ENCODE measurements around the gene STIP1.
A peak's percentile ranks its signal among the peaks of the same experiment; 100 is the strongest.
"Not testable (repeated sequence)": the region's sequence is repeated elsewhere in the genome, so short reads cannot be mapped to it uniquely, and the experiment has no call there.

Gene STIP1

DNA sequence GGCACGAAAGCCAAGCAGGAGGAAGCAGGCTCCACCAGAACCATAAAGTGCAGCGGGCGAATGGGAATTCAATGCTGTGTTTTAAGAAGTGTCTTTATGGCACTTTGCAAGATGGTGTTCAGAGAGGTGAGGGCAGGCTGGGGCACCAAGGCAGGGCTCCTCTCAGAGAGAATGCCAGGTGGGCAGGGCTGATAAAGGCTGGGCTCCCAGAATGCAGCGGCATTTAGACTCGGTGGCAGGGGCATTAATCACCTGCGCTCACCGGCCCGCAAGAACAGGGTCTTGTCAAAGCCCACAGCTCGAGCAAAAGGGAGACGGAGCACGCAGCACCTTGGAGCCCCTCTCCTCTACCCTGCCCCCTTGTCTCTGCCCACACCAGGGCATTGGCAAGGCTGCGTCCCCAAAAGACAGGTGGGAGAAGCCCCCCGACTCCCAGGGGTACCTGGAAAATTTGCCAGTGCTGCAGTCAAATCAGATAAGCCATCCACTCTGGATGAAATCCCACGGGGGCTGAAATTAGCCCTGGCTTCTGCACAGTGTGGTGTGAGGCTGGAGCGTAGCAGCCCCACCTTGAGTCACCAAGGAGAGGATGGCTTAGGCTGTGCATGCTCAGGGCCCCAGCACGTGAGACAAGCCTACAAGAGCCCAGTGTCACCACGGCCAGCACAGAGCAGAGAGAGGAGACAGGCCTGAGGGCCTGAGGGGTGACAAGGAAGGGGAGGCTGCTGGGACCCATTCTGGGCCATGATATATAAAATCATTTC is 28.2 kb upstream of the STIP1 start:
- no peak for DNase-seq (ENCODE audit: low read depth)

DNA sequence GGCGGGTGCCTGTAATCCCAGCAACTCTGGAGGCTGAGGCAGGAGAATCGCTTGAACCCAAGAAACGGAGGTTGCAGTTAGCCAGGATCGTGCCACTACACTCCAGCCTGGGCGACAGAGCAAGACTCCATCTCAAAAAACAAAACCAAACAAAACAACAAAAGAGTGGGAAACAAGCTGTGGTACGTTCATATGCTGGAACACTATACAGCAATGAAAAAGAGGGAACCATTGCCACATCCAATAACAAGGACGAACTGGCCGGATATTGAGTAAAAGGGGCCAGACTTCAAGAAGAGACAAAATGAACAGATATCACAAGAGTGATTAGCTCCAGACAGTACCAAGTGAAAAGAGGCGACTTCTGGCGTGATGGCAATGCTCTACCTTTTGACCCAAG is 24.9 kb upstream of the STIP1 start:
- DNase-seq (ENCODE audit: low read depth) = no peak

DNA sequence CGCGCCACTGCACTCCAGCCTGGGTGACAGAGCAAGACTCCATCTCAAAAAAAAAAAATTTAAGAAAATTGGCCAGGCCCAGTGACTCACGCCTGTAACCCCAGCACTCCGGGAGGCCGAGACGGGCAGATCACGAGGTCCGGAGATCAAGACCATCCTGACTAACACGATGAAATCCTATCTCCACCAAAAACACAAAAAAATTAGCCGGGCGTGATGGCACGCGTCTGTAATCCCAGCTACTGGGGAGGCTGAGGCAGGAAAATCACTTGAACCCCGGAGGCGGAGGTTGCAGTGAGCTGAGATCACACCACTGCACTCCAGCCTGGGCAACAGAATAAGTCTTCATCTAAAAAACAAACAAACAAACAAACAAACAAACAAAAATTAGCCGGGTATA is 23.2 kb upstream of the STIP1 start:
- not testable (repeated sequence) for DNase-seq (ENCODE audit: low read depth)

DNA sequence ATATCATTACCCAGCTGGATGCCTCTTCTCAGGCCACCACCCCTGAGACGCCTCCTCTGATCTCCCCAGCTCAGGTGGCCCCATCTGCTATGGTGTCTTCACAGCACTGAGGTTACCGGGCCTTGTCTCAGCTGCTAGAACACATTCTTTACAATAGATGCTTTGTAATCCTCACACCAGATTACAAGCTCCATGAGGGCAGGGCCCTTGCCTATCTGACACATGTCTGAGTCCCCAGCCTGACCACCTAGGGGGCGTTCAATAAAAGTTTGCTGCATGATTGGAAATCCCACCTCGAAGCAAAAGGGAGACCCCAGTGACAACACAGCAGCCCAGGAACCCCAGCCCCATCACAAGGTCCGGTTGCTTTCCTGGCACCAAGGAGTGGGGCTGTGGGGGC is 22.0 kb upstream of the STIP1 start:
- no peak for DNase-seq (ENCODE audit: low read depth)

DNA sequence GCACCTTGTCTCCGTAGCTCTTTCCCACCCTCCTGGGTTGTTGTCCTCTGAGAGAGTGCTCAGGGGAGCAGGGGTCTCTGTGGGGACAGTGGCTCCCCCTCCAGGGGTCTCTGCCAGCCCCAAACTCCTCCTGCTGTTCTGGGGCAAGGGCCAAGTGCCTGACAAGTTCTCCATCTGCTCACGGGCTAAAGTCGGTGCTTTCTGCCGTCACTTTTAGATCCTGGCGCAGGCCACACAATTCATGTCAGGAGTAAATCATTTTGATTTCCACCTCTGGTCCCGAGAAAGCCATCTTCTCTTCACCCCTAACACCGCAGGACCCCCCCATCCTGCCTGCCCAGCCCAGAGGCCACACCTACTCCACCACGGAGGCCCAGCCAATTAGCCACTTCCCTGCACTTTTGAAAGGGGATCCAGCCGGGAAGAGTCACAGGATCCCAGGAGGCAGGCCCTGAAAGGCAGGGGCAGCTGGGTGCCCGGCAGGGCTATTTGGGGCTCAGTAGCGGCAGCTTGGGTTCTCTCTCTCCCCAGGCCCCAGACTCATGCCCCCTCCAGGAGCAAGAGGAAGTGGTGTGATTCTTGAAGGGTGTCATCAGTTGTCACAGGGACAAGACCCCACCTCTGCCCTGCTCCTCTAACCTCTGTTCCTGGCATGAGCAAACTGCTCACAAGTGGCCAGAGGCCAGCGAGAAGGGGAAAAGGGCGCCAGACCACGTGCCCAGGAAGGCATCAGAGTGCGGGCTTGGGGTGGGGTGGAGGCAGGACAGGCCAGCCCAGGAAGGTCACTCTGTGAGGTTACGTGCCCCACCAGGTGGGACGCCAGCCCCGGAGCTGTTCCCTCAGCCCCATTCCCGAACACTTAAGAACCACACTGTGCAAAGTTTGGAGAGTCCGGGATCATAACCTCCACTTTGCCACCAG is 21.3 kb upstream of the STIP1 start:
- DNase-seq (ENCODE audit: low read depth) = no peak

DNA sequence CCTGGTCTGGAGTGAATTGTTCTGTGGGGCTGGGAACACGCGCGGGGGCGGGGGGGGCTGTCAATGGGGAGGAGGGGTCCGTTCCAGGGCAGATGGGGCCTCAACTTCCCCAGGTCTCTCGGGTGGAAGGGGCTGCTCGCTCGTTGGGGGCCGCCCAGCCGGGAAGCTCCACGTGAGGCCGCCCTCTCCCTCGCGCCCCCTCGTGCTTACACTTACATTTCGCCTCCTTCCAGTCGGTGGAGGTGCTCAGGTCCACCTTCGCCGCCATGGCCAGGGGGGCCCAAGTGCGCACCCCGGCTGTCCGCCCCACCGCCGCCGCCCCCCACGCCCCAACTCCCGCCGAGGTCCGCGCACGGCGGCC is 20.5 kb upstream of the STIP1 start:
- no peak for DNase-seq (ENCODE audit: low read depth)

DNA sequence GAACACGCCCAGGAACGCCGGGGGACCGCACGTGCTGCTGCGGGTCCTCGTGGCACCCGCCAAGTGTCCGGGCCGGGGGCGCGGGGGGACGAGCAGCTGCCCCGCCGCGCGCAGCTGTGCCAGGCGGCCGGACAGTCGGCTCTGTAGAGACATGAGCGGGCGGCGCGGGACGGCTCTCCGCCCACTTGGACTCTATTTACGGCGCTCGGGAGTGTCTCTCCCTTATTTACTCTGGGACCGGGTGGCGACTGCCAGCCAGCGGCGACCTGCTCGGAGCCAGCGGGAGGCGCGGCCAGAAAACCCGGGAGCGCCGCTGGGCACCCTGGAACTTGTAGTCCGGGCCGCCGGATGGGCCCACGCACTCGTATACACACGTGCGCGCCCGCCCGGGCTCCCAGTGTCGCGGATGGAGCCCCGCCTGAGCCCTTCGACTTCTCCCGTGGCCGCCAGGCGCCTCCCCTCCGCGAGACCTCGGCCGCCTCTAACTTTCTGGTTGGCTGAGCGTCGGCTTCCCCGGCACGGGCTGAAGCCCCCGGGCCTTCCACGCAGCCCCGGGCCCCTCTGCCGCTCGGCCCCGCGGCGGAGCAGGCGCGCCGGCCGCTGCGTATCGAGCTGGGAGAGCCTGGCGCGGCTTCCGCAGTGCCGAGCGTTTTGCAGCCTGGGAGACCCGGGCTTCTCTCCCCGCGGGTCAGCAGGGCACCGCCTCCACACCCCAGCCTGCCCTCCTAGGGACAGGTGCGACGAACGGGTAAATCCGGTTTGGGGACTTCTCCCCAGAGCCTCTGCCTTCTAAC is 19.9 kb upstream of the STIP1 start, which contains the start of gene MACROD1:
Gene MACROD1, minus strand, starts transcription at position 272 of the 794 bp plus-strand sequence. Its CDS starts 119 bp downstream, at position 153.
- DNase-seq (ENCODE audit: low read depth) = no peak

DNA sequence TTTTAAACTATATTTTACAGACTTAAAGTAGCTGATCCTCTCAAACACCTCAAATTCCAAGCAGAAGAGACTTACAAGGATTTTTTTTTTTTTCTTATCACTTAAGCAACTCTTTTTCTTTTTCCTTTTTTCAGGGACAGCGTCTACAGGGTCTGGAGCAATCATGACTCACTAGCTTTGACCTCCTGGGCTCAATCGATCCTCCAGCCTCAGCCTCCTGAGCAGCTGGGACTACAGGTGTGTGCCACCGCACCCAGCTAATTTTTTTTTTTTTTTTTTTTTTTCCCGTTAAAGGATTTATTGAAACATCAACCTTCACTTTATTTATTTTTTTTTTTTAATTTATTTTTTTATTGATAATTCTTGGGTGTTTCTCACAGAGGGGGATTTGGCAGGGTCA is 15.6 kb upstream of the STIP1 start:
- DNase-seq (ENCODE audit: low read depth) = no peak

DNA sequence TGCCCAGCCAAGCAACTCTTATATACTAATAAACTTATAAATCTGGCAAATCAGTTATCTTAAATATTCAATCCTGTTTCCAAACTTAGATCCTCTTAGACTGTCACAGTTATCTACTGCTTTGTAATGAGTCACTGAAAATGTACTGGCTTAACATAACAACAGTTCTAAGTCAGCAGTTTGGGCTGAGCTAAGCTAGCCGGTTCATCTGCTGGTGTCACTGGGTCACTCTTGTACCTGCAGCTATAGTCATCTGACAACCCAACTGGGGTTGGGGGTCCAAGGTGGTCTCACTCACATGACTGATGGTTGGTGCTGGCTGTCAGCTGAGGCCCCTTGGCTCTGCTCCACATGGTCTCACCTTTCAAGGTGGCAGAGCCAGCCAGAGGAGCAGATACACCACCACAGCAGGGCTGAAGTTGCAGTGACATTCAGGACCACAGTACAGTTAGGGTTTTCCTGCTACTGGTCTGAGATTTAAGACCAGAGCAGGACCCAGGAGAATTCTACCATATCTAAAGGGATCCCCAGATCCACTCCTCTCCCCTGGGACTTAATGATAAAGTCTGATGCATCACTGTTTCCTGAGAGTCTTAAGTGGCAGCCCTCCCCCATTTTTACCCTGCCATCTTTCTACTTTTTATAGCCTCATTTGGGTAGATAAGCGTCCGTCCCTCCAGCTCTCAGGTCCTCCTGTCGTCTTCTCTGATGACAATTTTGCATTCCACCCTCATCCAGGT is 12.2 kb upstream of the STIP1 start:
- DNase-seq (ENCODE audit: low read depth) = no peak

DNA sequence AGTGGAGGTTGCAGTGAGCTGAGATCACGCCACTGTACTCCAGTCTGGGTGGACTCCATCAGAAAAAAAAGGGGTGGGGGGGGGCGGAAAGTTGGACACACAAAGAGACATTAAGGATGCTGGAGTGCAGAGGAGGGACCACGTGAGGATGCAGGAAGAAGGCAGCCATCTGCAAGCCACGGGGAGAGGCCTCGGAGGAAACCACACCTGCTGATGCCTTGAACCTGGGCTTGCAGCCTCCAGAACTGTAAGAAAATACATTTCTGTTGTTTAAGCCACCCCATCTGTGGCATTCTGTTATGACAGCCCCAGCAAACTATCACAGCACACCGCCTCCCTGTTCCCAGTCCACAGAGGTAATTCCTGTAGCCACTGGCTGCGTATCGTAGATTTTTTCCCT is 9.2 kb upstream of the STIP1 start:
- DNase-seq (ENCODE audit: low read depth) = no peak

DNA sequence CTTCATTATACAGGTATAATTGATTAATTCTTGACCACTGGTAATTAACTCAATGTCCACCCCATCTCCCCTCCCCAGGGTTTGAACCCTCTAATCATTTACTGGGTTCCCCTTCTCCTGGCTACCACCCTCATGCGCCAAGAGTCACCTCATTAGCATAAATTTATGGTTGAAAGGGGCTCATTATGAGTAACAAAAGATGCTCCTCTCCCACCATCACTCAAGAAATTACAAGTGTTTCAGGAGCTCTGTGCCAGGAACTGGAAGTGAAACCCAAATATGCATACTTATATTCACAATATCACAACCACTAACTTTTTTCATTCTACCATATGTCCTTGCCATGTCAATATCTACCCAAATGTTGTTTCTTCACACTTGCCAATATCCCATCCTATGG is 7.8 kb upstream of the STIP1 start:
- no peak for DNase-seq (ENCODE audit: low read depth)

DNA sequence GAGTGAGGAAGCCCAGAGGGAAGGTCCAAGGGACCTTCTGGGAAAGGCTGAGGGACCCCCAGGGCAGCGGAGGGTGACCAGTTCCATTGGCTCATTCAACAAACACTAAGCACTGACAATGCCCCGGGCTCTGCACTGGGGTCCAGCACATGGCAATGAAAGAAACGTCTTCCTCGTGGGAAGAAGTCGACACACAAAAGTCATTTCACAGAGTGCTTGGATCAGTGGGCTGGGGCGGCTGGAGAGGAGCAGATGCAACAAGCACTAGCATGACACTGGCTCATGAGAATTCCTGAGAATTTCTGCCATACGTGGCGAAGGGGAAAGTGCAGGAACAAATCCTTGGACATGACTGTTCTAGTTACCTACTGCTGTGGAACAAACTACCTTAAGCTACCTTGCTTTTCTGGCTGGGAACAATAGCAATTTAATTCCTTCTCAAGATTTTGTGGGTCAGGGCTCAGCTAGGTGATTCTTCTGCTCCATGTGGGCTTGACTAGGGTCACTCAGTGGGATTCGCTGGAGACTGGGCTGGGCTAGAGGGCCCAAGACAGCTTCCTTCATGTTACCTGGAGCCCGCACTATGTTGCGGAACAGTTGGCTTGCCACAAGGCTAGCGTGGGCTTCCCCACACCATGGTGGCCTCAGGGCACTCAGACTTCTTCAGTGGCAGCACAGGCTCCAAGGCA is 6.9 kb upstream of the STIP1 start:
- DNase-seq (ENCODE audit: low read depth) = no peak

DNA sequence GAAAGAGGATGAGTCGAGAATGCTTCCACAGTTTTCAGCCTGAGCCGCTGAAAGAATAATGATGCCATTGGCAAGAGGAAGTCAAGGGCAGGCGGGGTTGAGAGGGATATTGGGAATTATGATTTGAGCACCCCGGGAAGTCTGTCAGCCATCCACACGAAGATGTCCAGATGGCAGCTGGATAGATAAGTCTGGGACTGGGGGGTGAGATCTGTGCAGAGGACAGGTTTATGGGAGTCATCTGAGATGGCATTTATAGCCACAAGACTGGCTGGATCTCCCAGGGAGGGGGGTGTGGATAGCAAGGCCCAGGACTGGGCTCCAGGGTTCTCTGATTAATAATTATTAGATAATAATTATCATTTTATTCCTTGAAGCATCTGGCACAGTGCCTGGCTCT is 5.1 kb upstream of the STIP1 start:
- no peak for DNase-seq (ENCODE audit: low read depth)

DNA sequence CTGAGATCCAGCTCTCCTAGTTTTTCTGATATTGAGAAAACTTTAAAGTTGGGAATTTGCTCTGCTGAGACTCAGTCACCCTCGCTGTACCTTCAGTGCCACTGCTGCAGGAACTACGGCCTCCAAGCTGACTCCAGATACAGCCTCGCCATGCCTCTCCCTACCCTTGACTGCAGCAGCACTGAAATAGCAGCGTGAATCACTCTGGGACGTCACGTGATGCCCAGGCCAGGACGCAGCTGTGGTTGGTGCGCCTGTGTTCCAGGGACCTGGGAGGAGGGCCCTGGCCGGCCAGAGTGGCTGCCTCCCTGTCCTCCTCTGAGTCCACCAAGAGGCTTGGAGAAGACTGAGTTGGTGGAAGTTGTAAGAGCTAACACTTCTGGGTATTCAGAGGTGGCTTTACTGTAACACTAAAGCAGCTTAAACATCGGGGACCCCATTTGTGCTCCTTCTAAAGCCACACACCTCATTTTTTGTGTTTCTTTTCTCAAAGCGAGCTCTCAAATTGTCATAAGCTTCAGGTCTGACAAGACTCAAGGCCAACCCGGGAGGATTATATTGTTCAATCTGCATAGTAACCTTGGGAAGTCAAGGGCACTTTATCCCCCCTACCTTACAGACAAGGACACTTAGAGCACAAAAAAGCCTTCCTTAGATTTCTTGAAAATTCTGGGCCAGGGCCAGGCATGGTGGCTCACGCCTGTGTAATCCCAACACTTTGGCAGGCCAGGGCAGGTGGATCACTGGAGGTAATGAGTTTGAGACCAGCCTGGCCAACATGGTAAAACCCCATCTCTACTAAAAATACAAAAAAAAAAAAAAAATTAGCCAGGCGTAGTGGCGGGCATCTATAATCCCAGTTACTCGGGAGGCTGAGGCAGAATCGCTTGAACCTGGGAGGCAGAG is 4.2 kb upstream of the STIP1 start:
- peak; percentile 84 for DNase-seq (ENCODE audit: low read depth)

DNA sequence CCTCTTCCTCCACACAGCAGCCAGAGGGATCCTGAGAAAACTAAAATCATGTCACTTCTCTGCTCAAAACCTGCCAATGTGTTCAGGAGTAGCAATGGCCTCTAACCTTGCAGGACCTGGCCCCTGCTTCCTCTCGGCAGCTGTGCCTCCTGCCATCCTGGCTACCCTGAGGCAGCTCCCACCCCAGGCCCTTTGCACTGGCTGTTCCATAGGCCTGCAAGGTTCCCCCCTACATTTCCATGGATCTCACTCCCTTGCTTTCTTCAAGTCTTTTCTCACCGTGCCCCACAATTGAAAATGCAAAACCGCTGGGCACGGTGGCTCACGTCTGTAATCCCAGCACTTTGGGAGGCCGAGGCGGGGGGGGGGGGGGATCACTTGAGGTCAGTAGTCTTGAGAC is 2.1 kb upstream of the STIP1 start:
- no peak for DNase-seq (ENCODE audit: low read depth)

DNA sequence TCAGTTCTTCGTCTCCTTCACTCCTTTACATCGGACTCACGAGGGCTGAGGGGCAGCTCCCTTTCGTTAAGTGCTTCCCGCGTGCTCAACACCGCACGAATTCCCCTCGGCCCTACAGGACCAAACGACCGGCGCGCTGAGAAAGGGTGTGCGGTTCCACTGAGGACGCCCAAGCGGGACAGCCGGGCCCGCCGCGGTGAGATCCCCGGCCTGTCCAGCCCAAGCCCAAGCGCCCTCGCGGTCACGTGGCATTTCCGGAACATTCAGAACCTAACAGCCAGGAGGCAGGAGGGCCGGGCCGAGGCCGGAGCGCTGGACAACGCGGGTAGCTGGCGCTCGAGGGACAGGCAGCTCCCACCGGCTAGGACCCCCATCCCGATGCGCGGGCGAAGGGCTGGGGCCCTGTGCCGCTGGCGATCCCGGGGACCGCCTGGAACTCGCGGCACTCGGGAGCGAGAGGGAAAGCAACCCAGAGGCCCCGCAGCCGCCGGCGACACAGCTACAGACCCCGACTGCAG is 737 bp upstream of the STIP1 start:
- no peak for DNase-seq (ENCODE audit: low read depth)

DNA sequence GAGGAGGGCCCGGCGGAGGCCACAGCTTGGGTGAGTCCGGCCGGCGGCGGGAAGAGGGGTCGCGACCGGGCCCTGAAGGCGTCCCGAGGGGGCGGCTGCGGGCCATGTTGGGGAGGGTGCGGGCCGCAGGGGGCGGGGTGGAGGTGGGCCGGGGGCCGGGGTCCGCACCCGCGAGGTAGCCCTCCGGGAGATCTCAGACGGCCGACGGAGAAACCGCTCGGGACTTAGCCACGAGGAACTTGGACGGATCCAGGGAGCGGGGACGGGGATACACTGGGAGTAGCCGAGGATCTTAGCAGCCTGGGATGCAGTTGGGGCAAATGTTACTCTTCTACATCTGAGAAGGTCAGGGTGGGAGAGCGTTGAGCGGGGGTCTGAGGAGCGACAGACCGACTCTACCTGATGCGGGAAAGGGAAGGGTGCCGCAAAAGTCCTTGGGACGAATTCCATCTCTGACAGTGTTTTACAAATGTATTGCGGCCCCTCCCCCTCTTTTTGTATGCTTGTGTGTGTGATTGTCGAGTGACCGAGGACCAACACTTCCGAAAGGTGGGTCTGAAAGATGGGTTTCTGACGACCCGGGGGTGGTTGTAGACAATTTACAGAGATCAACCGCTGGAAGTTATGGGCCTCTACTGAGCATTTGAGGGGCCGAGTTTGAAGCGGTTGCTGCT is 658 bp downstream of the STIP1 start:
- DNase-seq (ENCODE audit: low read depth) = no peak

DNA sequence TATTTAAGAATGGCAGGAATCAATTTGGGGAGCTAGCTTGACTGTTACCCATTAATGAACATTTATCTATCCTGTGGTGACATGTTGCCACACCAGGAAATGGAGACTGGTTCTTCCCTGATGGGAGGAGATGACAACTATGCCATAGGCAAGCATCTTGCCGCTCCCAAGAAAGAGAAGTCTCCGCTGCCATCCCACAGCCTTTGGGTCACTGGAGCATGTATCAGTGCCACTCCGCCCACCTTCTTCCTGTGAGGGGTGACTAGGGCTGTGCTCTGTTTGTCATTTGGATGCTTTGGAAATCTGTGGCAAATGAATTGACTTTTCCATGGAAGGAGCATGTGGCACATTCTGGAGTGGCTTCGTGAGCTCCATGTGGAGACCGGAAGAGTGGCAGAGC is 6.5 kb downstream of the STIP1 start:
- no peak for DNase-seq (ENCODE audit: low read depth)

DNA sequence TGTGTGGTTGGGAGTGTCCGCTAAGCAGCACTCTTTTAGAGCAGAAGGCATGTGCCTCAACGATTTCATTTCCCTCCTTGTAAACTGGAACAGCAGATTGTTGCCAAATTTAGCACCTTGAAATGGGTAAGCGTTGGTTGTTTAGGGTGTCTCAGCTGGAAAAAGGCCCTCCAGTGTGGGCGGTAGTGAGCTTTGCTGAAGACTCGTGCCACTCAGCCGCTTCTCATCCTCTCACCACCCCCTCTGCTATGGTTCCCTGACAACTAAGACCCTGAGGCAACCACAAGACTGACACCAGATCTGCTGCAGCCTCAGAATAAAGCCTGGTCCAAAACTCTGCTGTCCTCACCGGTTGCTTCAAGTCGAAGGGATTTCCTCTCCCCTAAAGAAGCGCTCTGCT is 10.7 kb downstream of the STIP1 start:
- no peak for DNase-seq (ENCODE audit: low read depth)
